GM21528 (cell line): ENCODE data around the gene RPRD1B.

Experiments
- ATAC-seq: cut with Tn5 transposase; IDR thresholded peaks from one replicate; pipeline ENCODE4 v1.9.1; 2021; ENCODE audit warnings: mild to moderate bottlenecking, moderate library complexity; ENCODE audit not compliant: unreplicated experiment, low FRiP score

The RPRD1B gene

GRCh38 chr20:38034108-38034649, 633 bp downstream of the RPRD1B start:
- ATAC-seq, result peak; percentile 21

DNA sequence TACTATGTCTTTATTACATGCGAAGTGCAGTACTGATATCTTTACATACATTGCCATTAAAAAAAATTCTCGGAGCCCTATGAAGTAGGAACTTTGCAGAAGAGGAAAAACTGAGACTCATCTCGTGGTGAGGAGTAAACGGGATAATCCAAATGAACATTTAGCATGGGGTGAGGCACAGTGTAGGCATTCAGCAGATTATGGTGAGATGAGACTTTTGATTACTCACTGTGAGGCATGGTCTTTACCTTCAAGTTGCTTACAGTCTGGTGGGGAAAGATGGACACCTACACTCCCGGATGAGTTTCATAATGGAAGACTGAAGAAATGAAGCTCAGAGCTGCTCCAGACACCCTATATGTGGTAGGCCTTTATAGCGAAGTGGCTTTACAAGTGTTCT, 1.4 kb downstream of the RPRD1B start:
- no peak for ATAC-seq

GRCh38 chr20:38036366-38036765, 2.8 kb downstream of the RPRD1B start:
- ATAC-seq, result no peak

DNA sequence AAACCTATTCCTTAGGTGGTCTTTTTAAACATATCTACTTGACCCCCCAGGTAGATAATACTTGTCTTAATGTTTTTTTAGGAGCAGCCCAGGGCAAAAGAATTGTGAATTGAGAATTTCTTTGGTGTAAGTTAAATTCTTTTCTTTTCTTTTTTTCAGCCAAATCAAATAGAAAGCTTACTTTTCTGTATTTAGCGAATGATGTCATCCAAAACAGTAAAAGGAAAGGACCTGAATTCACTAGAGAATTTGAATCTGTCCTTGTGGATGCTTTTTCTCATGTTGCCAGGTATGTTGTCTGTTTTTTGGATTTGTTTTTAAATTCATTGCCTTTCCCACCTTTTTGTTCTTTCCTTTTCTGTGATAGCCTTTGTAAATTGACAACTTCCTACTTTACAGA, 6.7 kb downstream of the RPRD1B start:
- ATAC-seq, result no peak

DNA sequence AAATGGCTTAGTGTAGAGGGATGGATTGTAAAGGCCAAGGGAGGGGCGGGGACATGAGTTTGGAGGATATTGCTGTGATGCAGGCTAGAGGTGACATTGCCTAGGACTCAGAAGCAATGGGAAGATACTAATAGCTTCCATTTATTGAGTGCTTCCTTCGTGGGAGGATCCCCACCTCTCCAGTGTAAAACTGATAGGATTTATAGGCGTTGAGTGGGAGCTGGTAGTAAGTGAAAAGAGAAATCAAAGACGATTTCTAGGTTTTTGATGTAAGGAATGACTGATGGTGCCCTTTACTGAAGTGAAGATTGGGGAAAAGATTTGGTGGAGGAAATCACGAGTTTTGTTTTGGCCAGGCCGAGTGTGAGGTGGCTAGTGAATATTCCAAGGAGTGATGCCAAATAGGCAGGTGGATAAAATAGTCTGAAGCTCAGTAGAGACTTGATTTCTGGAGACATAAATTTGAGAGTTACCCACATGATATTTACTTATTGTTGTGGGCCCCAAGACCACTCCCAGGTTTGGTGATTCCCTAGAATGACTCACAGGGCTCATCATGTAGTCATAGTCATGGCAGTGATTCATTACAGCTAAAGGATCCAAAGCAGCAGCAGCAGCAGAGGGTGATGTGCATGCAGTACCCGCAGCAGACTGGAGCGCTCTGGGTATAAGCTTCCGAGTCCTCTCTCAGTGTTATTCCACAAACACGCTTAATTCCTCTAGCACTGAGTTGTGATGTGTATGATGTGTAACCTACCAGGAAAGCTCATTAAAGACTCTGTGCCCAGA, 10.2 kb downstream of the RPRD1B start:
- no peak for ATAC-seq

DNA sequence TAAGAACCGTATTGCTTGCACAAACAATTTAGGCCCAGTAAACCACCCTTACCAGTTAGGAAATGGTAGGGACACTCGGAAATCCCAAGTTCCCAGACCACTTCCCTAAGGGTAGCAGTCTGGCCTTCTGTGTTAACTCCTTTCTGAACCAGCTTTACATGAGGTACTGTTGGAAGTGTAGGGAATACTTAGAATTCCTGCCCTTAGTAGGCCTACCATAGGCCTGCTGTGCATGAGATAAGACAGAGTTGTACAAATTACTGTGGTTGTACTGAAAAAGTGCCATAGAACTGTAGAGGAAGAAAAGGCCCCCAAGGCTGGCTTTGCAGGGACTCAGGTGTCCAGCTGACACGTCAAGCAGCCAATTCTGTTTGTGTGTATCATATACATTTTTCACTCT, 11.1 kb downstream of the RPRD1B start:
- ATAC-seq, result no peak

GRCh38 chr20:38046572-38046971, 13.0 kb downstream of the RPRD1B start:
- no peak for ATAC-seq

GRCh38 chr20:38049800-38050199, 16.3 kb downstream of the RPRD1B start:
- ATAC-seq, result no peak

- ATAC-seq, result no peak
Measured at GRCh38 chr20:38050686-38051085, 17.1 kb downstream of the RPRD1B start.

DNA sequence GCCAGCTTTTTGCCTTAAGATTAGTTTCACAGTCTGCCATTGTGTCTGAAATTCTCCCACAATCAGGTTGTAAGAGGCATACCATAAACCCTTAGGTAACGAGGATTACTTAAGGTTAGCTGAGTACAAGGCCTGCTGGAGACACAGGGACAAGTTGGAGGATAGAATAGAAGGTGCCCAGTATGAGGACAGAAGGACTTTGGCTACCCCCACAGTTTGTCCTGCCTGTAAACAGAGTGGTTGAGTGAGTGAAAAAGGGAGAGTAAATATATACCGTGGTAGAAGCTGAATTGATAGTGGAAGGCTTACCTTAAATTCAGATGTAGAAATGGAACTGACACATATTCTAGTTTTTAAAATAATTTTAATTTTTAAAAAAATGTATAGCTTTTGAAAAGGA, 19.3 kb downstream of the RPRD1B start:
- ATAC-seq, result no peak

DNA sequence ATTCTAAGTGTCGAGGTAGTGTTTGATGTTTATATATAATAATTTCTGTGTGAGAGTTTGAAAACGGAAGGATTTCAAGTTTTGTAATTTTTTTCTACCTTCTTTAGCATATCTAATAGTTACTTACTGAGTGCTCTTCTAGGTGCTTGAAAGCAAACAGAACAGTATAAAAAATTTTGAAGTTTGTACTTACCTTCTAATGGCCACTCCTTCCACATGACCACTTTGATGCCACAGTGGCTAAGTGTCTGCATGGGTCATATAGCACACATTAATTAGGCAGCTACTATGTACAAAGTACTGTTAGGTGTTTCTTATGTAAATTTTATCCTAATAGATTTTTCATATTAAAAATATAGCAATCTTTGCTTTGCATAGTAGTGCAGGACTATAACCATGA, 21.1 kb downstream of the RPRD1B start:
- no peak for ATAC-seq

GRCh38 chr20:38055294-38055693, 21.7 kb downstream of the RPRD1B start:
- no peak for ATAC-seq

DNA sequence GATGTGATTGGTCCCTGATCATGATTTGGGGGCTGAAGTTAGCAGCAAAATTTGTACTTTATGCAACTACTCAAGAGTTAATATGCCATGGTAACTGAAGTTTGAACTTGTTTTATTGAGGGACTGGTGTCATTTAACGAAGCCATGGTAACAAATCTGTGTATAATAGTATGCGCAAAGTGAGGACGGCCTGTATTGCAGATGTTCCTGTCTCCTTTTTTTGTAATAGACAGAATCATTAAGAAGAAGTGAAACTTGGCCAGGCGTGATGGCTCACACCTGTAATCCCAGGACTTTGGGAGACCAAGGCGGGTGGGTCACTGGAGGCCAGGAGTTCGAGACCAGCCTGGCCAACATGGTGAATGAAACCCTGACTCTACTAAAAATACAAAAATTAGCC, 22.3 kb downstream of the RPRD1B start:
- no peak for ATAC-seq

DNA sequence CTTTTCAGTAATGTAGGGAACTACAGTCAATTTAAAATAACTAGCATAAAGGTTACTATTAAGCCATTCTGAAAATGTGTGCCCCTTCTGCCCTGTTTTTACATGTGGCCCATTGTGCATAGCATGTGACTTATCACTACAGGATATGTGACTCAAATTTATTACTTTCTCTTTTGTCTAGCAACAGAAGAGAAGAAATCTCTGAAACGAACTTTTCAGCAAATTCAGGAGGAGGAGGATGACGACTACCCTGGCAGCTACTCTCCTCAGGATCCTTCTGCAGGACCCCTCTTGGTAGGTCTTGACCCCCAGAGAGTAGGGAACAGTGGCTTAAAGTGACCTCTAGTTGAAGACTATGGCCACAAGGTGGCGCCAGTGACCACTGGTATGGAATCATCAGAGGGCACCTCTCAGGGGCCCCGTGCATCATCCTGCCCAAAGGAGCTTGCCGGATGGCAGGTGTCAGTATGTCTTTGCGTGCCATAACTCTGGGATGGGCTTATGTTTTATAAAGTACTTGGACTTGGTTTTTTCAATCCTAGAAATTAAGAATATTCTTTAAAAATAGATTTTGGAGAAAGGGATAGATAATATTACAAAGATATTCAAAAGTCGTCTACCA, 23.9 kb downstream of the RPRD1B start:
- peak; percentile 71 for ATAC-seq

GRCh38 chr20:38059832-38060231, 26.3 kb downstream of the RPRD1B start:
- no peak for ATAC-seq

DNA sequence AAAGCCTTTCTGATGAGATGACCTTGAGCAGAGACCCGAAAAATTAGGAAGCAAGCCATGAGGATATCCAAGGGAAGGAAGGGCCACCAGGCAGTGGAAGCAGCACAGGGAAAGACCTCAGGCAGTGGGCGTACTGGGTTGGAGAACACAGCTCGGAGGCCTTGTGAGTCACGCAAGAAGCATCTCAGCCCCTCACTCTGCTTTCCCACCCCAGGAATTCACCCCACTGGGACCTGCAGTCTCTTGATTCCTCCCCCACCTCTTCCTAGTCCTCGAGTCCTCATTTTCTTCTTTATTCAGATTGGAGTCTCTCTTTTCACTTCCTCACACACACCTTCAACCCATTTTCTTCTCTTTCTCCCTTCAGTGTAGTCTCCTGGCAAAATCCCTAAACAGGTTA, 27.0 kb downstream of the RPRD1B start:
- no peak for ATAC-seq

DNA sequence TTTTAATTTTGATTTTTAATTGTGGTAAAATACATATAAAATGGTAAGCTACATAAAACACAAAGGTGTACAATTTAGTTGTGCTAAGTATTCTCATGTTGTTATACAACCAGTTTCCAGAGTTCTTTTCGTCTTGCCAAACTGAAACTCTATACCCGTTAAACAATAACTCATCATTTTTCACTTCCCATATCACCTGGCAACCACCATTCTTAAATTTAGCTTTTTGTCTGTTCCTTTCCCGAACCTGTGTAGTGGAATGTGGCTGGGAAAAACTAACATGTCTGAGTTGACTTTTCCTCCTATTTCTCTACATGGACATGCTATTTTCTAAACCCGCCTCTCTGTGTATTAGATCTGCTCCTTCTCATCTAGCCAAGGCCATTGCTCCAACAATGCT, 27.6 kb downstream of the RPRD1B start:
- ATAC-seq, result no peak

DNA sequence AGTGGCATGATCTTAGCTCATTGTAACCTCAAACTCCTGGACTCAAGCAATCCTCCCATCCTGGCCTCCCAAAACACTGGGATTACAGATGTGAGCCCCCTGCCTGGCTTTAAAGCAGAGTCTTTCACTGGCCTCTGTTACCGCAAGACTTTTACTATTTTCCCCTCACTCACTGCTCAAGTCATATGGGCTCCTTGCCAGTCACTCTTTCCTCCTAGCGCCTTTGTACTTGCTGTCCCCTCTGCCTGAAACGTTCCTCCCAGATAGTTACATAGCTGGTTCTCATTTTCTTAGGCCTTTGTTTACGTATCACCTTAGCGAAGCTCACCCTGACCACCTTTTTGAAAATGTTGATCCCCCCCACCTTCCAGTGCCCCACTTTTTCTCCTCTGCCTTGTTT, 29.3 kb downstream of the RPRD1B start:
- ATAC-seq, result no peak

DNA sequence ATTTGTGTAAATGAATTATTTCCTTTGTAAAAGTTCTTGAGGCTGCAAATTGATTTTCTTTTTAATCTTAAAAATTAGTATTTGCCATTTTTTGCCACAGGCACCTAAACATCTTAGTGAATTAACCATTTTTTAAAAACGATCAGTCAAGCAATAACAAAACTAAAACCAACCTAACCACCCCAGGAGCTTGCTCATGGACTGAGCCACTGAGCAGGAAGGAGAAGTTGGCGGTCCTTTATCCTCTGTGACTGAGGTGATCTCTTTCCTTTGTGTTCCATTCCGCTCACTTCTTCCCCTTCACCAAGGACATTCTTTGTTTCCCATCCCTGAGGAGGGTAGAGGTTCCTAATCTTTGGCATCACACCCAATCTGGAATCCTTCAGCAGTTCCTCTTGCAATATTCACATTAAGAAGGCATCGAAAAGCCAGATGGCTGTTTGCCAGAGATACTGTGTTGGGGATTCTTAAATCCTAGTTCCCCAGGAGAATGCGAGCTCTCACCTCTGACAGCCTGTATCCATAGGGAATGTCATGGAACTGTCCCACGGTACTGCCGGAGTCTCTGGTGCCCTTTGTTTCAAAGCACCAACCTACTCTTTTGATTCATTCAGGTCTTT, 30.5 kb downstream of the RPRD1B start:
- no peak for ATAC-seq

DNA sequence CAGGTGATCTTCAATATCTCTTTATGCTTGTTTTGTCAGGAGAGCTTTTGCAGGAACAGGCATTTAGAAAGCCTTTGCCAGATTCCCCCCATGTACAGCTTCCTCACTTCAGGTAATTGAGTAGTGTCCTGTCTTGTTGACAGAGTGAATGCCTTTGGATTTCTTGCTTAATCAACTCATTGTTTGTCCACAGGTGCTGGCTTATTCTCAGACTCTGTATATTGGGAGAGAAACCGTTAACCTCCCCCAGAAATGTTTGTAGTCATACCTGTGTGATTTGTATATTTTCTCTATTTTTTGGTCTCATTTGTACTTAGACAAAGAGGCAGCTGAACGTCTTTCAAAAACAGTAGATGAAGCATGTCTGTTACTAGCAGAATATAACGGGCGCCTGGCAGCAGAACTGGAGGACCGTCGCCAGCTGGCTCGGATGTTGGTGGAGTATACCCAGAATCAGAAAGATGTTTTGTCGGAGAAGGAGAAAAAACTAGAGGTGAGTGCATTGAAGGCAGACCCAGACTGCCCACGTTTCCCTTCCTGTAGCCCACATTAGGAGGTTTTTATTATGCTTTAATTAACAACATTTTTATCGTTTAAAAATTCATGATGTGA, 32.3 kb downstream of the RPRD1B start:
- no peak for ATAC-seq
